Chondrocyte (in vitro differentiated cells): ENCODE results near the gene HLA-G. TPM values are rescaled to one million over a fixed set of nuclear protein-coding genes. Genes with fewer than 3 reads are reported as not detected.

Experiments
- DNase-seq: peaks from one replicate; pipeline ENCODE4 v3.0.0; 2021; ENCODE audit warnings: mixed read lengths, low spot score
- H3K27ac Mint-ChIP-seq: one replicate; pipeline ENCODE4 v1.8.0; 2021; ENCODE audit warnings: mild to moderate bottlenecking, moderate library complexity, mixed read lengths; ENCODE audit not compliant: unreplicated experiment
- H3K27me3 Mint-ChIP-seq: 2 replicates; pipeline ENCODE4 v1.8.0; 2021; ENCODE audit warnings: low read depth, mixed read lengths
- H3K36me3 Mint-ChIP-seq: 2 replicates; pipeline ENCODE4 v1.8.0; 2021; ENCODE audit warnings: low read depth, mixed read lengths
- H3K4me1 Mint-ChIP-seq: 2 replicates; pipeline ENCODE4 v1.8.0; 2021; ENCODE audit warnings: low read depth, mild to moderate bottlenecking, mixed read lengths
- H3K4me3 Mint-ChIP-seq: one replicate; pipeline ENCODE4 v1.8.0; 2021; ENCODE audit warnings: mild to moderate bottlenecking, moderate library complexity, mixed read lengths; ENCODE audit not compliant: unreplicated experiment
- H3K9me3 Mint-ChIP-seq: 2 replicates; pipeline ENCODE4 v1.8.0; 2021; ENCODE audit warnings: low read depth, mixed read lengths
- CTCF ChIP-seq: fragments of 200-600 bp; sonication (generic); IDR thresholded peaks from 2 replicates; pipeline ENCODE4 v1.5.0; 2021; ENCODE audit warnings: antibody characterized with exemption, mild to moderate bottlenecking, moderate library complexity
- total RNA-seq: library from RNA; stranded (reverse); gene quantifications from 3 replicates; pipeline ENCODE4 v1.2.1, GENCODE V29; 2021

The HLA-G gene
- total RNA-seq, 1 donor from 2014 or later: 0.30 TPM

GRCh38 chr6:29834564-29835436 lies 7.2 kb downstream of the HLA-G start:
- H3K9me3 Mint-ChIP-seq: no peaks in the 10 kb centered on the region
- peaks cover 84% of the 10 kb centered on the region for H3K27me3 Mint-ChIP-seq
- peak; percentile 93 for TF ChIP-seq CTCF
- H3K4me1 Mint-ChIP-seq: no peaks in the 10 kb centered on the region
- no peak overlapping the region for H3K27ac Mint-ChIP-seq
- H3K4me3 Mint-ChIP-seq: no peak overlapping the region
- no peak for DNase-seq
- no peaks in the 10 kb centered on the region for H3K36me3 Mint-ChIP-seq

- H3K36me3 Mint-ChIP-seq: peaks cover 5% of the 10 kb centered on the region
- H3K27ac Mint-ChIP-seq: no peak overlapping the region
- TF ChIP-seq CTCF: no peak
- DNase-seq: no peak
- no peak overlapping the region for H3K4me3 Mint-ChIP-seq
- H3K4me1 Mint-ChIP-seq: no peaks in the 10 kb centered on the region
- H3K27me3 Mint-ChIP-seq: peaks cover 63% of the 10 kb centered on the region
- peaks cover 15% of the 10 kb centered on the region for H3K9me3 Mint-ChIP-seq
Measured at GRCh38 chr6:29839917-29840316, 12.3 kb downstream of the HLA-G start.

- no peak for TF ChIP-seq CTCF
- Mint-ChIP-seq H3K4me1 (no peaks in the 10 kb centered on the region), H3K9me3 (peaks cover 15% of the 10 kb centered on the region), H3K4me3 (no peak overlapping the region), H3K27ac (no peak overlapping the region), H3K36me3 (peaks cover 5% of the 10 kb centered on the region), H3K27me3 (peaks cover 63% of the 10 kb centered on the region)
- no peak for DNase-seq
Measured at GRCh38 chr6:29841030-29841429, 13.4 kb downstream of the HLA-G start.

- H3K36me3 Mint-ChIP-seq: peaks cover 5% of the 10 kb centered on the region
- H3K9me3 Mint-ChIP-seq: peaks cover 15% of the 10 kb centered on the region
- H3K27me3 Mint-ChIP-seq: peaks cover 58% of the 10 kb centered on the region
- DNase-seq: no peak
- TF ChIP-seq CTCF: no peak
- no peaks in the 10 kb centered on the region for H3K4me1 Mint-ChIP-seq
- H3K27ac Mint-ChIP-seq: no peak overlapping the region
- H3K4me3 Mint-ChIP-seq: no peak overlapping the region
Measured at GRCh38 chr6:29845405-29846006, 17.9 kb downstream of the HLA-G start.

- Mint-ChIP-seq H3K4me3 (no peak overlapping the region), H3K27ac (no peak overlapping the region), H3K9me3 (peaks cover under 1% of the 10 kb centered on the region), H3K4me1 (no peaks in the 10 kb centered on the region), H3K27me3 (peaks cover 62% of the 10 kb centered on the region), H3K36me3 (no peaks in the 10 kb centered on the region)
- peak; percentile 99 for TF ChIP-seq CTCF
- no peak for DNase-seq
Measured at GRCh38 chr6:29847871-29848630, 20.4 kb downstream of the HLA-G start.
